HCT116 (cell line): ENCODE measurements around the gene SLC22A2.

Experiments used
- CBX3 ChIP-seq: IDR thresholded peaks from 2 replicates; pipeline ENCODE4 v1.6.1; 2012; ENCODE audit warnings: low read depth
- EZH2 ChIP-seq: fragments of 200-600 bp; sonication (generic); IDR thresholded peaks from 2 replicates; pipeline ENCODE4 v1.6.1; 2017; ENCODE audit warnings: antibody characterized with exemption, mixed run types
- EZH2phosphoT487 ChIP-seq: fragments of 200-600 bp; IDR thresholded peaks from 2 replicates; pipeline ENCODE4 v1.6.1; 2018; ENCODE audit warnings: antibody characterized with exemption, borderline replicate concordance
- JUND ChIP-seq: IDR thresholded peaks from 2 replicates; pipeline ENCODE4 v1.6.1; 2012
- POLR2AphosphoS5 ChIP-seq: IDR thresholded peaks from 2 replicates; pipeline ENCODE4 v1.6.1; 2011; ENCODE audit warnings: mild to moderate bottlenecking, low read depth, low read length, moderate library complexity
- TF ChIP-seq, protein P1 (sequence below), 3 experiments: fragments of 200-600 bp in 1 of 3; sonication (generic) in 1 of 3; IDR thresholded peaks in 2 of 3; conservative IDR thresholded peaks in 1 of 3; 2 replicates each; pipeline ENCODE4 v1.5.1; 2012 to 2017; ENCODE audit warnings: low read depth in 2 of 3, low read length in 2 of 3, antibody characterized with exemption in 1 of 3, borderline replicate concordance in 1 of 3, control low read depth in 1 of 3, mild to moderate bottlenecking in 1 of 3, mixed read lengths in 1 of 3, mixed run types in 1 of 3, moderate library complexity in 1 of 3; ENCODE audit not compliant: insufficient read depth in 1 of 3
- TF ChIP-seq, protein P2 (sequence below): IDR thresholded peaks from 2 replicates; pipeline ENCODE4 v1.6.1; 2012; ENCODE audit warnings: low read depth

DNA sequence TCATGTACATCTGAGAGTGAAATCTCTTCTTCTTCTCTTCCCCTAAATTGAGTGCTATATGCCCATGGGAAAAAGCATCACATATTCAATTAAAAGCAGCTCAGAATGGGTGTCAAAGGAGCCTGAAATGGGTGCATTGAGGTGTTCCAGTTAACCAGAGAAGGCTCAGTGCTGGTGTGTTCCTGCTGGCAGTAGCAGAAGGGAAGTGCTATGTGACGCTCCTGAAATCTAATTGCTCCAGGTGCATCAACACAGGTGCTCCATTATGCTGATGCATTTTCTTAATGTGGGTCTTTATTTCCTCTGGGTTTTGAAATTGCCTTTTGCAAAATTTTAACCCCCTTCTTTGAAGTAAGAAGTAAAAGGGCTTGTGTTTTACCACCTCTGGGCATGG is 17.9 kb downstream of the SLC22A2 start:
- TF ChIP-seq, protein P1, sequence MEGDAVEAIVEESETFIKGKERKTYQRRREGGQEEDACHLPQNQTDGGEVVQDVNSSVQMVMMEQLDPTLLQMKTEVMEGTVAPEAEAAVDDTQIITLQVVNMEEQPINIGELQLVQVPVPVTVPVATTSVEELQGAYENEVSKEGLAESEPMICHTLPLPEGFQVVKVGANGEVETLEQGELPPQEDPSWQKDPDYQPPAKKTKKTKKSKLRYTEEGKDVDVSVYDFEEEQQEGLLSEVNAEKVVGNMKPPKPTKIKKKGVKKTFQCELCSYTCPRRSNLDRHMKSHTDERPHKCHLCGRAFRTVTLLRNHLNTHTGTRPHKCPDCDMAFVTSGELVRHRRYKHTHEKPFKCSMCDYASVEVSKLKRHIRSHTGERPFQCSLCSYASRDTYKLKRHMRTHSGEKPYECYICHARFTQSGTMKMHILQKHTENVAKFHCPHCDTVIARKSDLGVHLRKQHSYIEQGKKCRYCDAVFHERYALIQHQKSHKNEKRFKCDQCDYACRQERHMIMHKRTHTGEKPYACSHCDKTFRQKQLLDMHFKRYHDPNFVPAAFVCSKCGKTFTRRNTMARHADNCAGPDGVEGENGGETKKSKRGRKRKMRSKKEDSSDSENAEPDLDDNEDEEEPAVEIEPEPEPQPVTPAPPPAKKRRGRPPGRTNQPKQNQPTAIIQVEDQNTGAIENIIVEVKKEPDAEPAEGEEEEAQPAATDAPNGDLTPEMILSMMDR (IDR thresholded peaks at IDR 0.05 in 2 of 3, conservative IDR thresholded peaks at IDR 0.05 in 1 of 3; ENCODE audit: borderline replicate concordance in 1 of 3, insufficient read depth in 1 of 3, low read depth in 2 of 3, low read length in 2 of 3): no peak
- TF ChIP-seq EZH2phosphoT487 (no peak), EZH2 (no peak), JUND (no peak), CBX3 (no peak), POLR2AphosphoS5 (no peak)
- TF ChIP-seq, protein P2, sequence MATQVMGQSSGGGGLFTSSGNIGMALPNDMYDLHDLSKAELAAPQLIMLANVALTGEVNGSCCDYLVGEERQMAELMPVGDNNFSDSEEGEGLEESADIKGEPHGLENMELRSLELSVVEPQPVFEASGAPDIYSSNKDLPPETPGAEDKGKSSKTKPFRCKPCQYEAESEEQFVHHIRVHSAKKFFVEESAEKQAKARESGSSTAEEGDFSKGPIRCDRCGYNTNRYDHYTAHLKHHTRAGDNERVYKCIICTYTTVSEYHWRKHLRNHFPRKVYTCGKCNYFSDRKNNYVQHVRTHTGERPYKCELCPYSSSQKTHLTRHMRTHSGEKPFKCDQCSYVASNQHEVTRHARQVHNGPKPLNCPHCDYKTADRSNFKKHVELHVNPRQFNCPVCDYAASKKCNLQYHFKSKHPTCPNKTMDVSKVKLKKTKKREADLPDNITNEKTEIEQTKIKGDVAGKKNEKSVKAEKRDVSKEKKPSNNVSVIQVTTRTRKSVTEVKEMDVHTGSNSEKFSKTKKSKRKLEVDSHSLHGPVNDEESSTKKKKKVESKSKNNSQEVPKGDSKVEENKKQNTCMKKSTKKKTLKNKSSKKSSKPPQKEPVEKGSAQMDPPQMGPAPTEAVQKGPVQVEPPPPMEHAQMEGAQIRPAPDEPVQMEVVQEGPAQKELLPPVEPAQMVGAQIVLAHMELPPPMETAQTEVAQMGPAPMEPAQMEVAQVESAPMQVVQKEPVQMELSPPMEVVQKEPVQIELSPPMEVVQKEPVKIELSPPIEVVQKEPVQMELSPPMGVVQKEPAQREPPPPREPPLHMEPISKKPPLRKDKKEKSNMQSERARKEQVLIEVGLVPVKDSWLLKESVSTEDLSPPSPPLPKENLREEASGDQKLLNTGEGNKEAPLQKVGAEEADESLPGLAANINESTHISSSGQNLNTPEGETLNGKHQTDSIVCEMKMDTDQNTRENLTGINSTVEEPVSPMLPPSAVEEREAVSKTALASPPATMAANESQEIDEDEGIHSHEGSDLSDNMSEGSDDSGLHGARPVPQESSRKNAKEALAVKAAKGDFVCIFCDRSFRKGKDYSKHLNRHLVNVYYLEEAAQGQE: no peak
